ENCODE results near the gene UTP15.

The UTP15 gene

GRCh38 chr5:73630765-73631164, 65.2 kb downstream of the UTP15 start:
- no peak overlapping the region for H3K9ac ChIP-seq (ENCODE audit: low read depth in 1 of 2, low read length in 2 of 2)
- H3K9me3 ChIP-seq (ENCODE audit: control insufficient read depth in 2 of 2, low read length in 2 of 2) = no peaks in the 10 kb centered on the region
- H3K27me3 ChIP-seq (ENCODE audit: control insufficient read depth in 2 of 2, insufficient read depth in 2 of 2, low read length in 2 of 2) = peaks cover 0 to 4% of the 10 kb centered on the region in 2 donors
- no peak overlapping the region for H3K27ac ChIP-seq (ENCODE audit: low read depth in 2 of 2, low read length in 2 of 2)
- H3K4me3 ChIP-seq (ENCODE audit: low read length in 2 of 2) = no peak overlapping the region
- H3K4me1 ChIP-seq (ENCODE audit: control insufficient read depth in 2 of 2, insufficient read depth in 2 of 2, low read length in 2 of 2) = peaks cover 0 to 5% of the 10 kb centered on the region in 2 donors
- H3K36me3 ChIP-seq (ENCODE audit: control insufficient read depth in 2 of 2, insufficient read depth in 2 of 2, low read length in 2 of 2) = no peaks in the 10 kb centered on the region

DNA sequence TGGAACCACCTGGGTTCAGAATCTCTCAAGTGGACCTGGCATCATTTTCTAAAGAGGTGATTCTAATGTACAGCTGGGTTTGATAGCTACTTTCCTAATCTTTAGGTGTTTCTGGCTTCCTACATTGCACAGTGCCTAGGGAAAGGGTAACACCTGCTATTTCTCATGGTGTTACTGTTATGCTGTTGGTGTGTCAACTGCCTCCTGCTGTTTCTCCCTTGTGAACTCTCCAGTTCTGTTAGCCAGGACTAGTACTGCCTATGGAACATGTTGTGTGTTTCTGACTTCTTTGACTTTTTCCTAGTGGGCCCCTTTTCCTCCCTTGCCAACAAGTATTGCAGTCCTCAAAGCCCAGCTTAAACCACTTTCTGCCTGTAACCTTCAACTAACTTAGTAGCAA, 66.0 kb downstream of the UTP15 start:
- no peaks in the 10 kb centered on the region for H3K9me3 ChIP-seq (ENCODE audit: control insufficient read depth in 2 of 2, low read length in 2 of 2)
- H3K27me3 ChIP-seq (ENCODE audit: control insufficient read depth in 2 of 2, insufficient read depth in 2 of 2, low read length in 2 of 2) = peaks cover 0 to 3% of the 10 kb centered on the region in 2 donors
- H3K36me3 ChIP-seq (ENCODE audit: control insufficient read depth in 2 of 2, insufficient read depth in 2 of 2, low read length in 2 of 2) = no peaks in the 10 kb centered on the region
- H3K4me3 ChIP-seq (ENCODE audit: low read length in 2 of 2) = no peak overlapping the region
- peaks cover 0 to 5% of the 10 kb centered on the region in 2 donors for H3K4me1 ChIP-seq (ENCODE audit: control insufficient read depth in 2 of 2, insufficient read depth in 2 of 2, low read length in 2 of 2)
- no peak overlapping the region for H3K9ac ChIP-seq (ENCODE audit: low read depth in 1 of 2, low read length in 2 of 2)
- H3K27ac ChIP-seq (ENCODE audit: low read depth in 2 of 2, low read length in 2 of 2) = no peak overlapping the region
